Activated CD4-positive, CD25-positive, alpha-beta regulatory T cell (primary cell): ENCODE measurements around the gene PLEKHG3.
A peak's percentile ranks its signal among the peaks of the same experiment; 100 is the strongest.

ENCODE experiments used
- DNase-seq, 4 experiments: peaks; one replicate each; lab custom pipeline; 2025; lab: John Stamatoyannopoulos, UW

Gene PLEKHG3

GRCh38 chr14:64747327-64747726 lies 43.1 kb downstream of the PLEKHG3 start:
- no peak for DNase-seq

- no peak for DNase-seq
Measured at GRCh38 chr14:64748521-64748920, 44.3 kb downstream of the PLEKHG3 start.

DNA sequence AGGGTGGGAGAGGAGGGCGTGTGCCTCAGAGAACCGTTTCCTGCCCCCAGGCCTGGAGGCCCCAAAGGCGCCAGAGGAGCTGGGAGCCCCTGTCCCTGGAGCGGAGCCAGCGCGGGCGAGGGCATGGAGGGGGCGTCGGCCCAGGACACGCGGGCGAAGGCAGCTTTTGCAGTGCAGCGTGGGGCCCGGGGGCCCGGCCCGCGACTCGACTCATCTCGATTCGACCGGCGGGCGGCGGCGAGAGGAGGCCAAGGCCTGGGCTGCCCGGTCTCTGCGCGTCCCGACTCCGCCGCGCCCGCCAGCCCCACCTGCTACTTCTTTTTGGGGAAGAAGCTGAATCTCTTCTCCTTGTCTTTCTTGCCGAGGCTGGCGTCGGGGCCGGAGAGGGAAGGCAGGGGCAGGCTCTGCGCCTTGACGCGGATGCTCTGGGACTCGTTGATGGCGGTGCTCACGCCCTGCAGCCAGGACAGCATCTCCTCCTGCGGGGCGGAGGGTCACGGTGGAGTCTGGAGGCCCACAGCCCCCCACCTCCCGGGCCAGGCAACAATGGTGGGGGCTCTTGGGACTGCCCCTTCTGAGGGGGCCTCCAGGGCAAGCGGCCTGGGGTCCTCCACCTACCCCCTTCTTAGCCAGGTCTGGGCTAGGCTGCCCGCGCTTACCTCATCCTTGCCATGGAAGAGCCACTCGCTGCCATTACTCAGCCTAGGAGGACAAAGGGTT lies 44.9 kb downstream of the PLEKHG3 start:
- DNase-seq: no peak

- DNase-seq: no peak
Measured at GRCh38 chr14:64752909-64753308, 48.7 kb downstream of the PLEKHG3 start.

DNA sequence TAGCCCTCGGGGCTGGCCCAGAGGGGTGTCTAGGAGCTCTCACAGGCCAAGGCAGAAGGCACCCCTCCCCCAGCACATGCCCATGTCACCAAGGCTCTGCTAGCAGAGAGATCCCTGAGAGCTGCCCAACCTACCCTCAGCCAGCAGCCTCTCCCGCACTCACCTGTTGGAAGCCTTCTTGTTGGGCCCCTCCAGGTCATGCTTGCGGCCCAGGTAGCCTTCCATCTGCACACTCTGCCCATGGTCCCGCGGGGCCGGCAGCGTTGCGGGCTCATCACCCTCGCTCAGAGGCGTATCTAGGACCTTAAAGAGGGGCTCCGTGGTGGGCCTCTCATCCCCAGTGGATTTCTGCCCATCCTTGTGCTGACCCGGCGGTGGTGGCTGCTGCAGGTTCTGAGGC lies 49.1 kb downstream of the PLEKHG3 start:
- DNase-seq: no peak

- DNase-seq: no peak
Measured at GRCh38 chr14:64753999-64754398, 49.8 kb downstream of the PLEKHG3 start.

GRCh38 chr14:64754685-64755084 lies 50.5 kb downstream of the PLEKHG3 start:
- no peak for DNase-seq

DNA sequence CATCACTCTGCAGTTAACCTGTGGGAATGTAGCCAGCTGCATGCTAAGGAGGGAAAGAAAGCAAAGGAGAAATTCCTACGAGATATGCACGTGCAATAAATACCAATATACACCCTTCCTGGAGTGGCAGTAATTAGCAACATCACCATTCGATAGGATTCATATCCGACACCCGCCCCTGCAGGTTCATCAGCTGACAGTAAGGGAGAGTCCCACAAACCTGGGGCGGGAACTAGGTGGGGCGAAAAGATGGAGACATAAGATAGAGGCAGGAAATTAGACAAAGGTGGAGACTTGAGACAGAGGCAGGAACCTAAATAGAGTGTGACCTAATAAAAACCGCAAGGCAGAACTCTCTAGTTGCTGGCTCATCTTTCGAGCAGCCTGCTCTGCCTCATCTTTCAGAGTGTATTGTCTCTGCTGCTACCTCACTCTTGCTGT lies 51.6 kb downstream of the PLEKHG3 start:
- peak in 2 of 4 experiments; percentile 9 to 25 for DNase-seq

- DNase-seq: no peak
Measured at GRCh38 chr14:64756712-64757111, 52.5 kb downstream of the PLEKHG3 start.

DNA sequence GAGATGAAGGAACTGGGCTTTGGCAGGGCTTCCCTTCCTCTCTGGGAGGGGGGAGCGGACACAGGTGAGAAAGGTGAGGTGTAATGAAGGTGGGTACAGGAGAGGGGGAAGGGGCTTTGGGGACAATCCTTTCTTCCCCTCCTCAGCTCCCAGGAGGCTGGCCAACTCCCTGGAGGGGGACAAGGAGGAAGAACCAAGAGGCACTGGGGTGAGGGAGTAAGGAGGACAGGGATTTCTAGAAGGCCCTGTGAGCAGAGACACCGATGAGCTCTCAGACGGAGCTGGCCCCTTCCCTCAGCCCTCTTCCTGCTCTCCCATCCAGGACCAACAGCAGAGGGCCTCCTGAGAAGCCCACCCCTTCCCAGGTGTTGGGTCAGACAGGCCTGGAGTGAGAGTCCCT lies 53.4 kb downstream of the PLEKHG3 start:
- no peak for DNase-seq

DNA sequence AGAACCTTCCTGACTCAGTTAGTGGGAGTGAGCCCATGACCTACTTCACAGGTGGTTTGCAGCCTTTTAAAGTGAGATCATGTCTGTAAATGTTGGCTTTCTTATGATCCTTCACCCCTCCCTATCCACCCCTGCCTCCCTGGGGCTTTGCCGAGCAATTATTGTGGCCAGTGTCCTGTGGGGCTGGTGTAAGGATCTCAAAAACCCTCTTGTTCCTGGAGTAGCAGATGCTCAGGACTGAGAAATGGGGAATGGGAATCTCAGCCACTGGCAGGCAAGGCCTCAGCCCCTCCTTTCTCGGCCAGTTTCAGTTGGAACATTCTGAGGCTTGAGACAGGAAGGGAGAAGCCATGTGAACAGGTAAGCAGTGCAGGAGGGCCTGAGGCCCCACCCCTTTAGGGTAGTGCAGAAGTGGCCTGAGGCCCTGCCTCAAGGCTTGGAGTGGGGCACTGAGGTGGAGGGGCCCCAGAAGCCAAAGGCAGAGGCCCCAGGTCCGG lies 53.8 kb downstream of the PLEKHG3 start:
- DNase-seq: no peak

GRCh38 chr14:64758691-64759554 lies 54.7 kb downstream of the PLEKHG3 start:
- DNase-seq: no peak

DNA sequence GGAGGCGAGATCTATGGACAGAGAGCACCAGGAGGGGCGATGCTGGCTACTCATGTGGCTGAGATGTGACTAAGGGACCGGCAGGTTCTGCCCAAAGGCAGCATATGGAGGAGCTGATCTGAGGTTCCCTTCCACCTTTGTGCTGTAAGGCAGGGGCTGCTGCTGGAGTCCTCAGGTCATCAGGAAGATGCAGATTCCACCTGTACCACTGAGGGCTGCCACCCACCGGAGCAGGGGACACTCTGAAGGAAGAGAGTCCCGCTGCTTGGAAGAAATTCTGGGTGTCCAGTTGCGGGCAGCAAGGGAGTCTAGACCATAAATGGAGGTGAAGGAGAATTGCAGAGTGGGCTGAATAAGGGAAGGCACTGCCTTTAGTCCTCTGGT lies 55.3 kb downstream of the PLEKHG3 start:
- no peak for DNase-seq

- peak in 3 of 4 experiments; percentile 18 to 37 (median 18) for DNase-seq
Measured at GRCh38 chr14:64760146-64760755, 56.0 kb downstream of the PLEKHG3 start.

- no peak for DNase-seq
Measured at GRCh38 chr14:64760916-64761315, 56.7 kb downstream of the PLEKHG3 start.

DNA sequence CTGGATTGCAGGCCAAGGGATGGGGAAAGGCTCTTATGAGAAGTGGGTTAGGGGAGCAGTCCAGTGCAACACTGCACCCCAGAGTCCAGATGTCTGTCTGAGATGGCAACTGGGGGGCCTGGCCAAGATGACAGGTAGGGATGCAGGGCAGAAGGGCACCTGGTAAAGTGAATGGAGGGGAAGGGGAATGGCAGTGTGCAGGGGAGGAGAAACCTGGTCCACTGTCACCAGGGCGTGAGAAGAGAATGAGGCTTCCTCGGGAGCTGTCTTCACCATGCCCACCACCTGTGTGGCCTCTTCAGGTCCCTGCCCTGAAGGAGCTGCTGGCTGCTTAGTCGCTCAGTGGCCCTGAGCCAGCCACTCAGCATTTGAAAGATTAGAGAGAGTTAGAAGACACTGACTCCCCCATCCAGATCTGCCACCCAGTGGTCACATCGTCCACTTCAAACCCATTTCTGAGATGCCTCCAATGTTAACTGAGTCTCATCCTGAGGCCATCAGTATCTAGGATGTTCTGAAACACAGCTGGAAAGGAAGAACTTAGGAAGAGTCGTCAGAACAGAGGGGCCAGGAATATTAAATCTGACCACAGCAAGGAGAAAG lies 57.3 kb downstream of the PLEKHG3 start:
- DNase-seq: no peak

- peak in 1 of 4 experiments; percentile 5 for DNase-seq
Measured at GRCh38 chr14:64762044-64763034, 58.1 kb downstream of the PLEKHG3 start.

- no peak for DNase-seq
Measured at GRCh38 chr14:64763085-64763782, 59.0 kb downstream of the PLEKHG3 start.

- DNase-seq: no peak
Measured at GRCh38 chr14:64763801-64764621, 59.8 kb downstream of the PLEKHG3 start.
